NCI-H748 treated with DMSO at 0.1 percent for 48 hours (cell line): ENCODE data around the gene FREM1.

Experiments used
- DNase-seq: peaks from one replicate; lab custom pipeline; 2025; lab: John Stamatoyannopoulos, UW

Gene FREM1

DNA sequence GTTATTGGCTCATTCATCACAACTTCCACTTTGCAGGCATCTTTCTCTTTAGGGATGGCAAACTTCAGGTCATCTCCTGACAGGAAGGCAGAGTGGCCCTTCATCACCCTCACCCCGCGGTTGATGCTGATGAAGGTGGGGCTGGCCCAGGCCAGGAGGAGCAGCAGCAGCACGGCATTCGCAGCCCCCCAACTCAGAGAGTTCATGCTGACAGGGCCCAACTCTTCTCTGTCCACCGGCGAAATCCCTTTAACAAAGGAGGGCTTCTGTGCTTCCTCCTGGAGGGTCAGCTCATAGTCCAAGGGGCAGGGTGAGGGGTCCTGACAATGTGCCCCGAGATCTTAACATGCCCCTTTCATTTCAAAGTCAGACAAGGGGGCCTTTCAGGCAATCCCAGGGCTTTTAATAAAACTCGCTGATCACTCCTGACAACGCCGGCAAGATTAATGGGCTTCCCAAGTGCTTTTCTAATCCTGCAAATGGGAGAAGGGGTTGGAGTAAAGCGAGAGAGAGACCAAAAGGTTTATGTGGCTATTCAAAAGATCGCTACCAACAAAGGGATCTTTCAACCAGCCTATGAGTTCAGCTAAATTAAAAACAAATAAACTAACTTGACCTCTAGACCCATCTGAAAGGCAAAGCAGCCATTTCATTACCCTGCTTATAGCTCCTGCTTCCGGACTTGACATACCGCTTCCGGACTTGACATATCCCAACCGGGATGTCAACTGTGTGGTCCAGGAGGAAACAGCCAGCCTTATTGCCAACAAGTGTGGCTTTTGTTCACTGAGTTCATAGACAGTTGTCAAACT, 41.2 kb downstream of the FREM1 start:
- DNase-seq, result peak; percentile 59

DNA sequence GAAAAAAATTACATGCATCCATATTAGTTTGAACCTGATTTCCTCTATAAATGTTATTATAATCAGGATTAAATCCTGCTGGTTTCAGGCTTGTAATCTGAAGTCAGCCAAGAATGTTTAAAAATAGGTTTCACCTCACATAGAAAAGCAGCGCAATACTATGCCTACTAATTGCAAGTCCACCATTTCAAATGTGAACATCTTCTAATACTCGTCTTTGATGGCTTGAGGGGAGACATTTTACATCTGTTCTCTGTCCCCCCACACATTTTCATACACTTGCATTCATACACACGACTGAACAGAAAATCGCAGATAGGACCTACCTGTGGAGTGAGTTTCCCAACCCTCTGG, 41.8 kb downstream of the FREM1 start:
- no peak for DNase-seq

DNA sequence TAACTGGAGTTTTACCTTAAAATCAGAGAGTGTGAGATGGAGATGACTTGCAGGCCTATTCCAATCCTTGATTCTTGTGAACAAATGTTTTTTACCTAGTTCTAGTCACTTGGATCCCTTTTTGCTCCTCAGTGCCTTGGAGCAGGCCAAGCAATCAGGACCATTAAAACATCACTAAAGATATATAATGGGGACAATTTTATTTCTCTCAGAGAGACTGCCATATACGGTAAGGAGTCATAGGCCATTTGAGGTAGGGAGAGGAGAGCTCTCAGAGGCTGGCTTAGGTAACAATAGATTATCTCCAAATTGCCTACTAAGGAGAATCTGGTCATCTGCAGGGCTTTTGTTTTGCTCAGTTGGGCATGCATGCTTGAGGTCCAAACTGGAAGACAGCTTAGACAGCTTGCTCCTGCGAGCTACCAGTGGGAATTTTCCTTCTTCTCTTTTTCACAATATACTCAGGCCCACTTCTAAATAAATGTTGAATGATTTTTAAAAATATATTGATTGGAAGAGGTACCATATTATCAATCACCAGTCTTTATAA, 44.0 kb downstream of the FREM1 start:
- DNase-seq, result peak; percentile 9

DNA sequence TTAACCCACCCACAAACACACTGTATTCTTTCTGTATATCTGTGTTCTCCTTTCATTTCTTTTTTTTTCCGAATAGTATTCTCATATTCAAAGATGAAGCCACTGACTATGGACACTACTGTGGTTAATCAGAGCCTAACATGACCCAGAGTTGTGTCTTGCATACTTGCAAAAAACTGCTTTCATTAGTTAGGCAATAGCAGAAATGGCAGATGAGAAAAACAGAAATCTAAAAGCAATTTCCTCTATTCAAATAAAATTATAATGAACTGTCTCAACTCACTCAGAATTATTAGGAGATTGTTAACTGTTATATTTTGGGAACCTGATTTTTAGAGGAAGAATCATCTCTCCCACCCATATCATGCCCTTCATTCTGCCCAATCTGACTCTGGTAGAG, 45.9 kb downstream of the FREM1 start:
- no peak for DNase-seq

DNA sequence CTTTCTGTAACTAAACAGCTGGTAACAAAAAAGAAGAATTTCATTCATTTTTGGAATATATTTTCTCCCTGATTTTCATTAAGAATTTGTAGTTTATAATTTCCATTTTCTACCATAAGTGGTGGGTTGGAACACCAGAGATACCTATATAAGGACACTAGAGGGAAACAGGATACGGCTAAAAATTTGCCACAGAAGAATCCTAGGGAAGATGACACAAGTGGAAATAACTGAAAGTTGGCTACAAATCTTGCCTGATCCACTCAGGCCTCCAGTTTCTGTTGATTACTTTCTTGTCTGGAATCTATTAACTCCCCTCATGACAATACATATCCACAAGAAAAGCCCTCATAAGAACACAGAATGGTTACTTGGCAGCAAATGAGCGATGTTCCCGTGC, 46.8 kb downstream of the FREM1 start:
- no peak for DNase-seq

DNA sequence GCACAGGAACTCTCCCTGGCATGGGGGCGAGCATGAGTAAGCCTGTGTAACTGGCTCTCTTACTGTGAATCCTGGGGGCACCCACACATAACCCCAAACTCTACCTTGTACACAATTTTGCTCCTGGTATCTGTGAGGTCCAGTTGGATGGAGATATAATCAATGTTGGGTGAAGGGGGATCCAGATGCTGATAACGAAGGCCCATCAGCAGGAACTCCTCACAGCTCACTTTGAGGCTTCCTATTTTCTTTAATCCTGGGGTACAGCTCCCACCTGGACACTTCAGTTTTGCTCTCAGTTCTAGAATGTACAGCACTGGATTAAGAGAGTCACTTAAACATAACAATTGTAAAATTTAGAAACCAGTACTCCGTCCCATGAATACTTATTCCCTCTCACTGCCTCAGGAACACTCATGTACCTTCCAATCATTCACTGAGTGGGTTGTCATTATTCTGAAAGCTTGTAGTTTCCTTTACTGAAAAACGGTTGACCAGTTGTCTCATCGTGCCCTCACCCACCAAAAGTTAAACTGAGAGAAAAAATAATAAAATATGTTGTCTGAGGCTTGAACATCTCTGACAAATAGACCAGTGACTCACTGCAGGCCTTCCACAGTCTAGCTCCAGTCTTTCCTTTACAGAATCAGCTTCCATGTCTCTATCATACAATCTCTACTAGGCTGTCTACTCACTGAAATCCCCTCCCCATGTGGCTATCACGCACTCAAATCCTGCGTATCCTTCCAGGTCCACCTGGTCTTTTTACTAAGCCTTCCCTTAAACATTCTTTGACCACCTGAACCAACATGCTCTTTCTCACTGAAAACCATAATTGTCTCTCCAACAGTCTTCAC, 52.6 kb downstream of the FREM1 start:
- DNase-seq, result no peak

DNA sequence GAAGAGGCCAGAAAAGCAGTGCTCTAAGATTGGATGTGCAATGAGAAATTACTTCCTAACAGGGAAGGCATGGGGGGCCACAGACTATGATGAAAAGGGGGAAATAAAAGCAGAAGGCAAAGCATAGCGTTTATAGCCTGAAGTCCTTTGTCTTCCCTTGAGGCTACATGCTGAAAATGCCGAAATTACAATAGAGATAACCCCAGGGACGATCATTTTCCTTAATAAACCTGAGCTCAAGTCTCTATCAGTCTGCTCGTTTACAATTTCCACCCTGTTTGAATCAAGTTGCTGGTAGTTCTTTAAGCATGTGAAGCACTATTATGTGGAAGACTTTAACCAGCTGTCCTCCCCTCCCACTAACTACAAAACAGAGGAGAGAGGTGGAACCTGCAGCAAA, 60.4 kb downstream of the FREM1 start:
- DNase-seq, result no peak

DNA sequence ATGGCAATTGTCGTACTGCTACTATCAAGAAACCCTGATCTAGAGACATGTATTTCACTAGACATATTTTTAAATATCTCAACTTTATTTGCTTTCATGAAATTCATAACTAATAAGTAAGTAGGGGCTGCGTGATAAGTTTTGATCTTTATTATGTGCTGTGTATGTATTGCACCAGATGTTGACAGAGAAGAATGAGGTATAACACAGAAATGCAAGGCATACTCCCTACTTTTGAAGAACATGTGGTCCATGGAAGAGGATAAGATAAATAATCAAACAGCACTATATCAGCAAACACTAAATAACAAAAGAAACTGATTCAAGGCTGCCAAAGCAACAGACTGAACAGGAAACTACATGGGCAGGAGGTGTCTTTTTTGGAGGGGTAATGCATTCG, 60.9 kb downstream of the FREM1 start:
- no peak for DNase-seq

DNA sequence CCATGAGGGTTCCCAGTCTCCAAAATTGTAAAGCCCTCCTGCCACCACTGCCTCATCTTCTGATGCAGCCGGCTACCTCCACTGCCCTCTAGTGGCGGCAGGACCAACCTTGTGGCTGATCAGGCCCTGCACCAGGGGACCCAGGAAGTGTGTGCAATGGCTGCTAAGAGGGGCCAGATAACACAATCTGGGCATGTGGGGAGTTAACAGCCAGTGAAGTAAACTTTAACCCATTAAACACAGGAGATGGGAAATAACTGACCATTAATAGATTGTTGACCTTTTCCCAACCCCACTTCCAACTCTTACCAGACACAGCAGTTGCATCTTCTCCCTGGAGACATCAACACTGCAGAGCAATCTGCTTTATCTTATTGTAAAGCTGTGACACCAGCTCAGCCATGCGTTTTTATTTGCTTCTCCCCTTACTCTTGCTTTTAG, 63.3 kb downstream of the FREM1 start:
- peak; percentile 12 for DNase-seq

DNA sequence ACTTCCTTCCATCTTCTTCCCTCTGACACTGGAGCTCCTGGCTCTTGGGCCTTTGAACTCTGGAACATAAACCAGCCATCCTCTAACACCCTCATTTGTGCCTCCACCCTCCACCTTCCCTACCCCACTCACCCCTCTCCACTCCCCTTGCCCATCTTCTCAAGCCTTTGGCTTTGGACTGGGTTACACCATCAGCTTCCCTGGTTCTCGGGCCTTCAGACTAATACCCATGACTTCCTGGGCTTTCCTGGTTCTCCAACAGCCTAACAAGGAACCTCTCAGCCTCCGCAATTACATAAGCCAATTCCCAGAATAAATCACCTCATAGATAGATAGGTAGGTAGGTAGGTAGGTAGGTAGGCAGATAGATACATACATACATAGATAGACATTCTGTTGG, 67.1 kb downstream of the FREM1 start:
- DNase-seq, result no peak

DNA sequence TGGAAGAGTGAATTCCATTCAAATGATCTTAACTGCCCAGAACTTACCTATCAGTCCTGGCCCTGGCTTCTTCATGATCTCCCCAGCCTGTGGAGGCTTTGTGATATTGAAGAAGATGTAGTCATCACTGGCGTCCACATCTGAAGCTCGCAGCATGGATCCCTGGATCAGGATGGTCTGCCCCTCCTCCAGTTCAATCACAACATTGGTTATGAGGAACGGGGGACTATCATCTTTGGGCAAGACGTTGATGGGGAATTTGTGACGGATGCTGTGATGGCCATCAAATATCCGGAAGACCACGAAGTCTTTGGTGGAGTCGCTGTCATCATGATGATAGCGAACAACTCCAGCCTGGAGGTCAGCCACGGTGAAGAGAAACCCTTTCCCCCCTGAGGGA, 68.0 kb downstream of the FREM1 start:
- no peak for DNase-seq

DNA sequence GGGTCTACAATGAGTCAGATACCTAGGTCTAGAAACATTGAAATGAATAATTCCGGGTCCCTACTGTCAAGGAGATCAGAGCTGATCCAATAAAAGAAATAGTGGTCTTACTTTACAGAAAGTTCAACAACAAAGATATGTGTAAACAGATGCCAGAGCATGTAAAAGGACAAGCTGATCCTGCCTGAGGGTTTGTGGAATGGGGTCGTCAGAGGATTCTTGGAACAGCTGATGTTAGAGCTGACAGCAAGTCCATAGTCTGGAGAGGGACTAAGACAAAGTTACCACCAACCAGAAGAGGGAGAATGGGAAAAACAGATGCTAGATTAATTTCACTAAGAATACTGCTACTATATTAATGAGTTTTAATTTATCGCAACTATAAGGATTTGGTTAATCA, 71.5 kb downstream of the FREM1 start:
- DNase-seq, result no peak

DNA sequence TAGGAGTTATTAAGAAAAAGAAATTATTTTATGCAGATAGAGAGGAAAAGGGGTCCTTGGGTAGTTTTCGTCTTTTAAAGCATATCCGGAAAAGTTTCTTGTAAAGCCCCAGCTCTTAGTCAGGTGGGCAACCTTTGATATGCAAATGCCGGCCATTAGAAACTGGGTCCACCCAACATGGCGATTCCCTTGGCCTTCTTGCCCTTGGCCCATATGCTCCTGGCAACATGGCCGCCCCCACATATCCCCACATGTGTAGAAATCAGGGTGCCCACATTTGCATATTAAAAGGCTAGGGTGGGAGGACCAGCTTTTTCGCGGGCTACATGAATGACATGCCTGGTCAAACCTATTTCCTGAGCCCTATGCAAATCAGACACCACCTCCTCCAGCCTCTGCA, 73.3 kb downstream of the FREM1 start:
- DNase-seq, result no peak

DNA sequence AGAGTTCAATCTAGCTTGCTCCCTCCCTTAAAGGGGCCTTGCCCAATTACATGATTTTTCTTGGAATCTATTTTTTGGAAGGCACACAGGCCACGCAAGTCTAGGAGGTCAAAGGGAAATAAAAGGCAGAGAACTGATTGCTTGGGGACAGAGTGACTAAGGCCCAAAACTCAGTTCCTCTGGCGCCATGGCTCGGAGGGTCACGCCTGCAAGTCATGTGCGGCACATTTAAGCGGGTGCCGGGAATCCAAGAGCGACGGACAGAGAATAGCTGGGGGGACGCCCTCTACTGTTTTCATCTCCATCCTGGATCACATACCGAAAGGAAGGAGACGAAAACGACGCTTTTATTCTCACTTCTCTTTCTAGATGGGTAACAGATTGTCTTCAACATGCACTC, 78.6 kb downstream of the FREM1 start:
- no peak for DNase-seq

DNA sequence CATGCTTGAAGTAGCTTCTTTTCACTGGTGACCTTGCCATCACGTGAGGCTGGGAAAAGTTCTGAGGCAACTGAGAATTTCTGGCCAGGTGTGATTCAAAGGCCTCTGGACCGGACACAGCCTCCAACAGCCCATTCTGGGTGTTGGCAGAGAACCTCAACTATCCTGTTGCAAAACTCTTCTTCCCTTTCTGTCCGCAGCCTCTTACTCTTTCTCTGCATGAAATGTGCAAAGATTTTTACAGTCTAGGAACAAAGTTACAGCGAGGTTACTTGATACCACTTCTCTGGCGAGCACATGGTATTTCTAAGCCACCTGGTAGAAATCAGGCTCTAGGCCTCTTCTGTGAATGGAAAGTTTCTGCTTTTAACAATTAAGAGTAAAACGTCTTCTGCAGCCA, 79.2 kb downstream of the FREM1 start:
- no peak for DNase-seq

DNA sequence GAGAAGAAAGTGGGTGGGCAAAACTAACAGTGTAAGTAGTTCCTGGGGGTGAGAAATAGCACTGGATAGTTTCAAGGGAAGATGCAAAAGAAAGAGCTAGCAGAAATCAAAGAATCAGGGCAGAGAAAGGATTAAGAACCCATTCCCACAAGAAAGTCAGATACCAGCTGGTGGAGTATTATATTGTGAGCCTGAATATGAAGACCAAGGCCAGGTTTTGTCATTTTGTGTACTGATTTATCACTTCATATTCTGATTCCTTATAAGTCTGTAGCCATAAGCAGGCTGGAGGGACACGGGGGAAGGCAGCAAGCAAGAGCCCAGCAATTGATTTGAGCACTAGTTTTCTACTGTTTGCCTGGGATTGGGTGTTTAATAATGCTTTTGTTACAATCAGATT, 80.2 kb downstream of the FREM1 start:
- DNase-seq, result no peak

DNA sequence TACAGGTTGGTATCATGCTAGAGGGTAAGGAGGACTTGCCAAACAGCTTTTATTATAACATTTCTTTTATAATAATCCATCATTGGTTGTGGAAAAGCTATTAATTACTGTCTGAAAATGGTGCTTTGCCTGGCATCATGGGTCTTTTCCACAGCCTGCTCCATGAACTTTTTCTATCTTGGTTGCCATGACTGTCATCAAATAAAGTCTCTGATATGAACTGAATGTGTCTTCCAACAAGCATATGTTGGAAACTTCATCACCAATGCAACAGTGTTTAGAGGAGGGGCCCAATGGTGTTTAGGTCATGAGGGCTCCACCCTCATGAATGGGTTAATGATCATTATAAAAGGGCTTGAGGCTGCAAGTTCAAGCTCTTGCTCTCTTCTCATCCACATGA, 81.0 kb downstream of the FREM1 start:
- no peak for DNase-seq

DNA sequence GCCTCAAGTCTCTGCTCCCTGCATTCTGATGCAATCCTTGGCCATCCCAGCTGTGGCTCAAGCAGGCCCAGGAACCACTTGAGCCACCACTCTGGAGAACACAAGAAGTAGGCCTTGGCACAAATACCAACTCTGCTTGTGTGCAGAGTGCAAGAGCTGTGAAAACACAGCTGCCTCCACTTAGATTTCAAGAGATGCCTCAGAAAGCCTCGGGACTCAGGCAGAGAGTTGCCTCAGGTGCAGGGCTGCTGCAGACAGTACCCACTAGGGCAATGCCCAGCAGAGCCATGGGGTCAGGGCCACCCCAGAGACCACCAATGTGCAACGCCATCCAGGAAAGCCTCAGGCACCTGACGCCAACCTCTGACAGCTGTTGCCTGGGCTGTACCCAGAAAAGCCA, 82.4 kb downstream of the FREM1 start:
- DNase-seq, result no peak

DNA sequence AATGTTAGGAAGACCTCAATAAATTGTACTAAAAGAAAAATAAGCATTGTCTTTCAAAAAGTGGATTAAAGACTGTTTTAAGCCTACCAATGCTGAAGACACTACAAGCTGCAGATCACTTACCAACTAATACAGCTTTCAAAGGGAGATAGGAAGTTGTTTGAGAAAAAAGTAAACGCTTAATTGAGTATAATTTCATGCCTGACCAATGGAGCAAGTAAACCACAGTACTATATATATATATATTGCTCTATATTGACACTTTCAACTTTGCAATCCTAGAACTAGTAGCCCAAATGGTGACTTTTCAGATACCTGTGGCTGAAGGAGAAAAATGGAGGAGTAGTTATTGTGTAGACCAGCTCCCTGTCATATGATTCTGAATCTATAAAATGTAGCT, 85.7 kb downstream of the FREM1 start:
- DNase-seq, result no peak

DNA sequence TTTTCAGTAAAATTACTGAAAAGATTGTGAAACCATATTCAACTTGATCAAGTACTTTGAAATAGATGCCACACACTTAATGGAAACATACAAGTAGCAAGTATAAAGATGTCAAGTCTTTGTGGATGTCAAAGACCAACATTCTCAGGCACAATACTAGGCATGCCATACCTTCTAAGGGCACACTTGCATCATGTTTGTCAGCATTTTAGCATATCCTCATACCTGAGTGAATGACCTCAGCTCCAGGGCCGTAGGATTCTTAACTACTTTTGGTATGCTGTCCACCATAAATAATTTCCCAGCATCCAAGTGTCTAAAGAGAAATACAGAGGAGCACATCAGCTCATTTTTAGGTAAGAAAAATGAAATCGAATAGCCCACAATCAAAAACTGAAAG, 86.4 kb downstream of the FREM1 start:
- DNase-seq, result no peak

DNA sequence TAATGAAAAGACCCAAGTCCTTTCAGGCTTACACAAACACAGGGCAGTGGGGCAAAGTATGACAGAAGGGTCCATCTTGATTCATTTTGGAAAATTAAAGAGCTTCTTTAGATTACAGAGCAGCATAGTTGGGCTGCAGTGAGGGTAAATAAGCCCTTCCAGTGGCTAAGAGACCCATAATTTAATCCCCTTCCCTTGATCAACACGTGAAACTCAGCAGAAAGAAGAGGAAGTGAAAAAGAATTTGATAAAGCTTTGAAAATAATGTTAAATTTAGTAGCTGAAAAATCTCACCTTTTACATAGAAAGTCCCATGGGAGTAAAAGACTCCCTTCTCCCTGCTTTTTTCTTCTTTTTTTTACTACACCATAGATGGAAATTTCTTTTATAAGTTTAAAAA, 87.6 kb downstream of the FREM1 start:
- no peak for DNase-seq

DNA sequence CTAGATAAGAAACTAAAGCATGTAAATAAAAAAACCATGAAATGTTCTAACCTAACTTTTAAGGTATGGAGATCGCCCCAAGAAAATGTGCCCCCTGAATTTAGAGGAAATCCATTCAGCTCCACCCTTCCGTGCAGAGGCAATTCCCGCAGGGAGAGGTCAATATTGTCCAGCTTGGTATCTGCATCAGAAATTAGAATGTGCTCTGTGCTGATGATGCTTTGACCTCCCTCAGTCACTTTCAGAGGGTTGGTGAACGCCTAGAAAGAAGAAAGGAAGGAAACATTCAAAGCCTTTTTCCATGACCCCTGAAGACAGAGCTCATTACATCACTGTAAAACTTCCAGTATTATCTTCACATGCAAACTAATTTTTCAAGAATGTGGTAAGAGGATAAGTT, 91.0 kb downstream of the FREM1 start:
- DNase-seq, result no peak

DNA sequence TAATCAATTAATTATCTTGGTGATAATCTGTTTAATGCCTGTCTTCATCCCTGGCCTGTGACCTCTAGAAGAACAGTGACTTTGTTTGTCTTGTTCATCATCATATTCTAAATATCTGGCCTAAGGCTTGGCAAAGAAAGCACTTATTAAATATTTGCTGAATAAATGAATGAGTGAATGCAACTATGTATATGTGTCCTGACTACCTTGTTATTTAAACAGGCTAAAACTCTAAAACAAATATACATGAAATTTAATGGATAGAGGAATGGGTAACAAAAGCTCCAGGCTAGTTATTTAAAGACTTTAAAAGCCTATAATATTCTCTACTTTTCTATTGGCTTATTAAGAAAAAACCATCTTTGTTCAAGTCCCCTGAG, 96.0 kb downstream of the FREM1 start:
- no peak for DNase-seq
